ENCODE data around the gene TCAF1.

Gene TCAF1

GRCh38 chr7:143892527-143893300, 9.3 kb downstream of the TCAF1 start:
- DNase-seq (ENCODE audit: low read depth), result peak; percentile 65
- TF ChIP-seq CTCF (IDR thresholded peaks at IDR 0.05; ENCODE audit: insufficient read depth, low read depth, low read length, missing control alignments), result peak; percentile 60
- H3K4me3 ChIP-seq (ENCODE audit: low read depth, low read length), result no peak overlapping the region

GRCh38 chr7:143891457-143891856, 10.5 kb downstream of the TCAF1 start:
- DNase-seq (ENCODE audit: low read depth), result no peak
- no peak overlapping the region for H3K4me3 ChIP-seq (ENCODE audit: low read depth, low read length)
- TF ChIP-seq CTCF (IDR thresholded peaks at IDR 0.05; ENCODE audit: insufficient read depth, low read depth, low read length, missing control alignments), result no peak

GRCh38 chr7:143890558-143890957, 11.4 kb downstream of the TCAF1 start:
- TF ChIP-seq CTCF (IDR thresholded peaks at IDR 0.05; ENCODE audit: insufficient read depth, low read depth, low read length, missing control alignments), result no peak
- no peak overlapping the region for H3K4me3 ChIP-seq (ENCODE audit: low read depth, low read length)
- DNase-seq (ENCODE audit: low read depth), result no peak

- H3K4me3 ChIP-seq (ENCODE audit: low read depth, low read length), result no peak overlapping the region
- no peak for TF ChIP-seq CTCF (IDR thresholded peaks at IDR 0.05; ENCODE audit: insufficient read depth, low read depth, low read length, missing control alignments)
- DNase-seq (ENCODE audit: low read depth), result no peak
These were observed 12.9 kb downstream of the TCAF1 start for GRCh38 chr7:143889068-143889467.

GRCh38 chr7:143886826-143887477, 15.0 kb downstream of the TCAF1 start:
- no peak overlapping the region for H3K4me3 ChIP-seq (ENCODE audit: low read depth, low read length)
- TF ChIP-seq CTCF (IDR thresholded peaks at IDR 0.05; ENCODE audit: insufficient read depth, low read depth, low read length, missing control alignments), result no peak
- no peak for DNase-seq (ENCODE audit: low read depth)

- no peak for TF ChIP-seq CTCF (IDR thresholded peaks at IDR 0.05; ENCODE audit: insufficient read depth, low read depth, low read length, missing control alignments)
- no peak for DNase-seq (ENCODE audit: low read depth)
- no peak overlapping the region for H3K4me3 ChIP-seq (ENCODE audit: low read depth, low read length)
These were observed 16.0 kb downstream of the TCAF1 start for GRCh38 chr7:143885951-143886350.

Measured in GM12865 (cell line).